SK-N-SH (cell line): ENCODE data around the gene ZNF503. TPM values are rescaled to one million over a fixed set of nuclear protein-coding genes. Genes with fewer than 3 reads are reported as not detected.

Experiments used
- CTCF ChIA-PET: fragments of 300-600, 350-600 bp; formaldehyde crosslinking; extraction: SDS; loops from one replicate; lab custom pipeline; 2021; lab: Yijun Ruan, JAX
- POLR2A ChIA-PET: fragments of 350-600 bp; sonication (Branson Sonifier 250); formaldehyde crosslinking; extraction: SDS; loops from one replicate; lab custom pipeline; 2020; ENCODE audit warnings: antibody characterized with exemption, inconsistent platforms; lab: Yijun Ruan, JAX
- DNase-seq: peaks from one replicate; pipeline ENCODE4 v3.0.0; 2012
- H2AFZ ChIP-seq: fragments of 200-600 bp; sonication (generic); 2 replicates; pipeline ENCODE4 v1.8.1; 2016; ENCODE audit warnings: antibody characterized with exemption, mild to moderate bottlenecking, low read depth
- H3F3A ChIP-seq: fragments of 200-600 bp; sonication (generic); replicated peaks from 2 replicates; pipeline ENCODE3; 2016; ENCODE audit warnings: antibody characterized with exemption, mild to moderate bottlenecking; ENCODE audit not compliant: insufficient read depth
- H3K27ac ChIP-seq, 2 experiments: fragments of 200-500 bp in 1 of 2; fragments of 200-600 bp in 1 of 2; sonication (Bioruptor generic) in 1 of 2; sonication (generic), shearing (Covaris generic) in 1 of 2; 2 replicates each; pipeline versions ENCODE4 v1.5.1 to v1.6.1; 2014 to 2016; ENCODE audit warnings: low read depth in 2 of 2, inconsistent platforms in 1 of 2, low read length in 1 of 2, mild to moderate bottlenecking in 1 of 2, mixed read lengths in 1 of 2
- H3K27me3 ChIP-seq: fragments of 200-600 bp; sonication (generic), shearing (Covaris generic); 2 replicates; pipeline ENCODE4 v1.6.1; 2016; ENCODE audit warnings: mixed run types; ENCODE audit not compliant: insufficient read depth
- H3K36me3 ChIP-seq, 2 experiments: fragments of 200-500 bp in 1 of 2; fragments of 200-600 bp in 1 of 2; sonication (Bioruptor generic) in 1 of 2; sonication (generic) in 1 of 2; replicated peaks in 1 of 2; 2 replicates each; pipeline versions ENCODE3 to v1.5.1; 2014 to 2016; ENCODE audit warnings: low read length in 1 of 2, mild to moderate bottlenecking in 1 of 2; ENCODE audit not compliant: insufficient read depth in 2 of 2, control insufficient read depth in 1 of 2
- H3K4me1 ChIP-seq, 2 experiments: fragments of 200-500 bp in 1 of 2; fragments of 200-600 bp in 1 of 2; sonication (Bioruptor generic) in 1 of 2; sonication (generic), shearing (Covaris generic) in 1 of 2; 2 replicates each; pipeline versions ENCODE4 v1.5.1 to v1.6.1; 2014 to 2016; ENCODE audit warnings: low read depth in 1 of 2, low read length in 1 of 2, mixed run types in 1 of 2; ENCODE audit not compliant: insufficient read depth in 2 of 2, control insufficient read depth in 1 of 2
- H3K4me2 ChIP-seq: fragments of 200-600 bp; sonication (generic), shearing (Covaris generic); 2 replicates; pipeline ENCODE4 v1.6.1; 2017; ENCODE audit warnings: mixed run types
- H3K4me3 ChIP-seq, 2 experiments: fragments of 200-500 bp in 1 of 2; fragments of 200-600 bp in 1 of 2; sonication (Bioruptor generic) in 1 of 2; sonication (generic), shearing (Covaris generic) in 1 of 2; 2 replicates each; pipeline versions ENCODE4 v1.5.1 to v1.8.1; 2014 to 2016; ENCODE audit warnings: low read depth in 2 of 2, inconsistent platforms in 1 of 2, low read length in 1 of 2, mild to moderate bottlenecking in 1 of 2, mixed read lengths in 1 of 2, moderate library complexity in 1 of 2
- H3K79me2 ChIP-seq: fragments of 200-600 bp; sonication (generic); 2 replicates; pipeline ENCODE4 v1.8.1; 2017; ENCODE audit warnings: mild to moderate bottlenecking; ENCODE audit not compliant: insufficient read depth
- H3K9ac ChIP-seq: fragments of 200-600 bp; sonication (generic); 2 replicates; pipeline ENCODE4 v1.6.1; 2017; ENCODE audit warnings: mixed run types
- H3K9me2 ChIP-seq: fragments of 200-600 bp; sonication (generic); 2 replicates; pipeline ENCODE4 v1.6.1; 2017; ENCODE audit warnings: mixed run types
- H3K9me3 ChIP-seq: fragments of 200-600 bp; sonication (generic); 2 replicates; pipeline ENCODE4 v1.6.1; 2017; ENCODE audit warnings: mixed run types, mild to moderate bottlenecking, moderate library complexity
- H4K20me1 ChIP-seq: fragments of 200-600 bp; sonication (generic); 2 replicates; pipeline ENCODE4 v1.6.1; 2017; ENCODE audit warnings: mild to moderate bottlenecking, mixed run types; ENCODE audit not compliant: insufficient read depth
- CHD2 ChIP-seq: fragments of 150-350 bp; IDR thresholded peaks from 2 replicates; pipeline ENCODE4 v1.6.1; 2018; ENCODE audit warnings: low read length; ENCODE audit not compliant: partially characterized antibody
- ELF1 ChIP-seq: IDR thresholded peaks from 2 replicates; pipeline ENCODE4 v1.4.0; 2012
- FOXJ3 ChIP-seq: sonication (generic); formaldehyde crosslinking; IDR thresholded peaks from 2 replicates; pipeline ENCODE4 v1.5.1; 2020; ENCODE audit warnings: mild to moderate bottlenecking, missing genetic modification reagents
- FOXM1 ChIP-seq: IDR thresholded peaks from 2 replicates; pipeline ENCODE4 v1.4.0; 2012; ENCODE audit warnings: low read depth, mild to moderate bottlenecking
- NRF1 ChIP-seq: IDR thresholded peaks from 2 replicates; pipeline ENCODE4 v1.6.1; 2012; ENCODE audit warnings: low read depth, mild to moderate bottlenecking, low read length
- SMC3 ChIP-seq: IDR thresholded peaks from 2 replicates; pipeline ENCODE4 v1.6.1; 2012; ENCODE audit warnings: low read depth, low read length, improper control_type of control experiment
- TCF12 ChIP-seq: IDR thresholded peaks from 2 replicates; pipeline ENCODE4 v1.4.0; 2012
- WGBS: methylation state at CpG from one replicate; pipeline ENCODE4 v1.1.6; 2017; ENCODE audit warnings: low lambda C conversion rate; 5-methylcytosine and 5-hydroxymethylcytosine counted together
- polyA plus RNA-seq, 3 experiments: library from polyadenylated mRNA; depleted of rRNA; stranded (reverse); fragments of >200 nt; gene quantifications; 2 replicates each; pipeline ENCODE4 v1.2.3, GENCODE V29; 2012
- TF ChIP-seq, protein P1 (sequence below): IDR thresholded peaks from 2 replicates; pipeline ENCODE4 v1.4.0; 2012; ENCODE audit warnings: low read depth, borderline replicate concordance
- TF ChIP-seq, protein P2 (sequence below): fragments of 150-350 bp; IDR thresholded peaks from 2 replicates; pipeline ENCODE4 v1.6.1; 2016; ENCODE audit warnings: mild to moderate bottlenecking, low read depth, low read length
- TF ChIP-seq, protein P3 (sequence below): IDR thresholded peaks from 2 replicates; pipeline ENCODE4; 2012
- TF ChIP-seq, protein P4 (sequence below): IDR thresholded peaks from 2 replicates; pipeline ENCODE4 v1.4.0; 2012; ENCODE audit warnings: low read depth
- TF ChIP-seq, protein P5 (sequence below): fragments of 200-600 bp; sonication (generic); IDR thresholded peaks from 2 replicates; pipeline ENCODE4 v1.6.1; 2017; ENCODE audit warnings: antibody characterized with exemption, mild to moderate bottlenecking, moderate library complexity

The ZNF503 gene
- polyA plus RNA-seq, 1 of the 3 experiments (the other 2 are of a cell fraction), result 5.9 TPM

DNA sequence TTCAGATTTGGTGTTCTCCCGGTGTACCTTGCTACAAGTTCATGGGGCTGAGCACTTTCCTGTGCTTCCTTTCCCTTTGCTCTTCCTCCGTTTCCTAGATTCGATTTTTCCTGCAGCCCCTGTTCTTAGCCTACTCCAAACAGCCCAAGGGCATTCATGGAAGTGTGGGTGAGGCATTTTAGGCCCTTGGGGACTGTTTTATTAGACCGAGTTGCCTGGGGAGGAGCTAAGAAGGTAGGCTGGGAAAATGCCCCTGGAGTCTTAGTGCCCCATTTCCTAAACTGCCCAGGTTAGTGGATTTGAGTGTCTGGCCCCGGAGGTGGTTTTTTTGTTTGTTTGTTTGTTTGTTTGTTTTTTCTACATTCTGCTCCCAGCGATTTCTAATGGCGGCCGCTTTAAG, 31.7 kb upstream of the ZNF503 start:
- ChIA-PET CTCF (no interaction called here), POLR2A (interaction anchor here (1.0 kb wide), 1 partner anchor 12 kb away, joined by 3 read pairs; no protein-coding TSS in a partner anchor)
- H3K9ac ChIP-seq, result no peak overlapping the region
- no peaks in the 10 kb centered on the region for H3K9me2 ChIP-seq
- no peaks in the 10 kb centered on the region for H4K20me1 ChIP-seq
- H2AFZ ChIP-seq, result no peak overlapping the region
- DNase-seq, result no peak
- 84% methylated on average over 8 of the region's 8 CpGs for WGBS
- no peaks in the 10 kb centered on the region for H3K27me3 ChIP-seq
- H3F3A ChIP-seq, result no peaks in the 10 kb centered on the region
- TF ChIP-seq, protein P1, sequence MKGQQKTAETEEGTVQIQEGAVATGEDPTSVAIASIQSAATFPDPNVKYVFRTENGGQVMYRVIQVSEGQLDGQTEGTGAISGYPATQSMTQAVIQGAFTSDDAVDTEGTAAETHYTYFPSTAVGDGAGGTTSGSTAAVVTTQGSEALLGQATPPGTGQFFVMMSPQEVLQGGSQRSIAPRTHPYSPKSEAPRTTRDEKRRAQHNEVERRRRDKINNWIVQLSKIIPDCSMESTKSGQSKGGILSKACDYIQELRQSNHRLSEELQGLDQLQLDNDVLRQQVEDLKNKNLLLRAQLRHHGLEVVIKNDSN, result no peak
- no peak for TF ChIP-seq CHD2
- no peak for TF ChIP-seq NRF1
- no peak for TF ChIP-seq ELF1
- no peak for TF ChIP-seq TCF12
- TF ChIP-seq, protein P2, sequence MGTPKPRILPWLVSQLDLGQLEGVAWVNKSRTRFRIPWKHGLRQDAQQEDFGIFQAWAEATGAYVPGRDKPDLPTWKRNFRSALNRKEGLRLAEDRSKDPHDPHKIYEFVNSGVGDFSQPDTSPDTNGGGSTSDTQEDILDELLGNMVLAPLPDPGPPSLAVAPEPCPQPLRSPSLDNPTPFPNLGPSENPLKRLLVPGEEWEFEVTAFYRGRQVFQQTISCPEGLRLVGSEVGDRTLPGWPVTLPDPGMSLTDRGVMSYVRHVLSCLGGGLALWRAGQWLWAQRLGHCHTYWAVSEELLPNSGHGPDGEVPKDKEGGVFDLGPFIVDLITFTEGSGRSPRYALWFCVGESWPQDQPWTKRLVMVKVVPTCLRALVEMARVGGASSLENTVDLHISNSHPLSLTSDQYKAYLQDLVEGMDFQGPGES, result no peak
- H3K79me2 ChIP-seq, result no peaks in the 10 kb centered on the region
- H3K4me3 ChIP-seq, result no peak overlapping the region
- no peak overlapping the region for H3K4me2 ChIP-seq
- H3K4me1 ChIP-seq, result peaks cover 0 to 8% of the 10 kb centered on the region in 2 experiments; a peak in 1 of 4 replicates
- H3K27ac ChIP-seq, result no peak overlapping the region
- H3K36me3 ChIP-seq, result no peaks in the 10 kb centered on the region
- H3K9me3 ChIP-seq, result no peaks in the 10 kb centered on the region

DNA sequence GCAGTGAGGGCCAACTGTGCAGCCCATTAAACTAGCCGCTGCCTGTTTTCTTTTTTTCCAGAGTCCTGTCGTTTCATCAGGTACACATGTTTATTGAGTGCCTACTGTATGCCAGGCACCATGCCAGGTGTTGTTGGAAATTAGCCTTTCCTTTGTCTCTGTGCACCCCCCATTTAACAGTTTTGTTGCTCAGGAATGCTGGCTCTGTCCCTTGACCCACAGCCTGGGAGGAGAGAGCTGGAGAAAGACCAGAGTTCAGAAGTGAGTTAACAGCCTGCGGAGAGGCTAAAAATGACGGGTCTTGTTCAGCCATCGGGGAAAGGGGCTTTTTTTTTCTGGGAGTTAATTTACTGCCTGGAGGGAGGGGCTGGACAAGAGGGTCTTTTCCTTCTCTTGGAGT, 31.2 kb upstream of the ZNF503 start:
- POLR2A ChIA-PET, result interaction anchor here (1.0 kb wide), 1 partner anchor 12 kb away, joined by 3 read pairs; no protein-coding TSS in a partner anchor
- TF ChIP-seq FOXJ3 (CRISPR knock-in tag) (no peak), ELF1 (no peak), SMC3 (no peak), FOXM1 (no peak)
- TF ChIP-seq, protein P3, sequence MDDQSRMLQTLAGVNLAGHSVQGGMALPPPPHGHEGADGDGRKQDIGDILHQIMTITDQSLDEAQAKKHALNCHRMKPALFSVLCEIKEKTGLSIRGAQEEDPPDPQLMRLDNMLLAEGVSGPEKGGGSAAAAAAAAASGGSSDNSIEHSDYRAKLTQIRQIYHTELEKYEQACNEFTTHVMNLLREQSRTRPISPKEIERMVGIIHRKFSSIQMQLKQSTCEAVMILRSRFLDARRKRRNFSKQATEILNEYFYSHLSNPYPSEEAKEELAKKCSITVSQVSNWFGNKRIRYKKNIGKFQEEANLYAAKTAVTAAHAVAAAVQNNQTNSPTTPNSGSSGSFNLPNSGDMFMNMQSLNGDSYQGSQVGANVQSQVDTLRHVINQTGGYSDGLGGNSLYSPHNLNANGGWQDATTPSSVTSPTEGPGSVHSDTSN, result no peak
- TF ChIP-seq, protein P2, result no peak
- TF ChIP-seq, protein P4, sequence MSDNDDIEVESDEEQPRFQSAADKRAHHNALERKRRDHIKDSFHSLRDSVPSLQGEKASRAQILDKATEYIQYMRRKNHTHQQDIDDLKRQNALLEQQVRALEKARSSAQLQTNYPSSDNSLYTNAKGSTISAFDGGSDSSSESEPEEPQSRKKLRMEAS, result no peak
- TF ChIP-seq, protein P5, sequence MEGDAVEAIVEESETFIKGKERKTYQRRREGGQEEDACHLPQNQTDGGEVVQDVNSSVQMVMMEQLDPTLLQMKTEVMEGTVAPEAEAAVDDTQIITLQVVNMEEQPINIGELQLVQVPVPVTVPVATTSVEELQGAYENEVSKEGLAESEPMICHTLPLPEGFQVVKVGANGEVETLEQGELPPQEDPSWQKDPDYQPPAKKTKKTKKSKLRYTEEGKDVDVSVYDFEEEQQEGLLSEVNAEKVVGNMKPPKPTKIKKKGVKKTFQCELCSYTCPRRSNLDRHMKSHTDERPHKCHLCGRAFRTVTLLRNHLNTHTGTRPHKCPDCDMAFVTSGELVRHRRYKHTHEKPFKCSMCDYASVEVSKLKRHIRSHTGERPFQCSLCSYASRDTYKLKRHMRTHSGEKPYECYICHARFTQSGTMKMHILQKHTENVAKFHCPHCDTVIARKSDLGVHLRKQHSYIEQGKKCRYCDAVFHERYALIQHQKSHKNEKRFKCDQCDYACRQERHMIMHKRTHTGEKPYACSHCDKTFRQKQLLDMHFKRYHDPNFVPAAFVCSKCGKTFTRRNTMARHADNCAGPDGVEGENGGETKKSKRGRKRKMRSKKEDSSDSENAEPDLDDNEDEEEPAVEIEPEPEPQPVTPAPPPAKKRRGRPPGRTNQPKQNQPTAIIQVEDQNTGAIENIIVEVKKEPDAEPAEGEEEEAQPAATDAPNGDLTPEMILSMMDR, result no peak
- TF ChIP-seq, all 33 proteins: peak for 0
- Histone ChIP-seq H3K27me3 (no peaks in the 10 kb centered on the region), H3K9me3 (no peaks in the 10 kb centered on the region), H3K36me3 (no peaks in the 10 kb centered on the region), H3K27ac (no peak overlapping the region), H3F3A (no peaks in the 10 kb centered on the region), H3K9ac (no peak overlapping the region), H3K4me2 (no peak overlapping the region), H3K4me3 (no peak overlapping the region), H3K79me2 (no peaks in the 10 kb centered on the region), H3K4me1 (peaks cover 0 to 8% of the 10 kb centered on the region in 2 experiments; a peak in 1 of 4 replicates), H2AFZ (no peak overlapping the region), H4K20me1 (no peaks in the 10 kb centered on the region), H3K9me2 (no peaks in the 10 kb centered on the region)
- 99% methylated on average over 5 of the region's 5 CpGs for WGBS
- no peak for DNase-seq
- CTCF ChIA-PET, result interaction anchor here (0.6 kb wide), 1 partner anchor 54 kb away, joined by 3 read pairs; no protein-coding TSS in a partner anchor
